ENCODE measurements around the gene PHF21A.

GRCh38 chr11:45899448-45900174 lies 221.6 kb downstream of the PHF21A start:
- TF ChIP-seq, protein P1, sequence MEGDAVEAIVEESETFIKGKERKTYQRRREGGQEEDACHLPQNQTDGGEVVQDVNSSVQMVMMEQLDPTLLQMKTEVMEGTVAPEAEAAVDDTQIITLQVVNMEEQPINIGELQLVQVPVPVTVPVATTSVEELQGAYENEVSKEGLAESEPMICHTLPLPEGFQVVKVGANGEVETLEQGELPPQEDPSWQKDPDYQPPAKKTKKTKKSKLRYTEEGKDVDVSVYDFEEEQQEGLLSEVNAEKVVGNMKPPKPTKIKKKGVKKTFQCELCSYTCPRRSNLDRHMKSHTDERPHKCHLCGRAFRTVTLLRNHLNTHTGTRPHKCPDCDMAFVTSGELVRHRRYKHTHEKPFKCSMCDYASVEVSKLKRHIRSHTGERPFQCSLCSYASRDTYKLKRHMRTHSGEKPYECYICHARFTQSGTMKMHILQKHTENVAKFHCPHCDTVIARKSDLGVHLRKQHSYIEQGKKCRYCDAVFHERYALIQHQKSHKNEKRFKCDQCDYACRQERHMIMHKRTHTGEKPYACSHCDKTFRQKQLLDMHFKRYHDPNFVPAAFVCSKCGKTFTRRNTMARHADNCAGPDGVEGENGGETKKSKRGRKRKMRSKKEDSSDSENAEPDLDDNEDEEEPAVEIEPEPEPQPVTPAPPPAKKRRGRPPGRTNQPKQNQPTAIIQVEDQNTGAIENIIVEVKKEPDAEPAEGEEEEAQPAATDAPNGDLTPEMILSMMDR (IDR thresholded peaks at IDR 0.05): no peak
- TF ChIP-seq POLR2A (IDR thresholded peaks at IDR 0.05) (no peak), POLR2AphosphoS5 (IDR thresholded peaks at IDR 0.05; ENCODE audit: insufficient read depth in 1 of 2, low read depth in 1 of 2) (peak in 1 of 2 donors; percentile 34)
